Measurements from ENCODE around the gene FKBP1A. TPM values are rescaled to one million over a fixed set of nuclear protein-coding genes. Genes with fewer than 3 reads are reported as not detected.
"Not testable (repeated sequence)": the region's sequence is repeated elsewhere in the genome, so short reads cannot be mapped to it uniquely, and the experiment has no call there.

The FKBP1A gene
- polyA plus RNA-seq, 1 experiment = 476 TPM

DNA sequence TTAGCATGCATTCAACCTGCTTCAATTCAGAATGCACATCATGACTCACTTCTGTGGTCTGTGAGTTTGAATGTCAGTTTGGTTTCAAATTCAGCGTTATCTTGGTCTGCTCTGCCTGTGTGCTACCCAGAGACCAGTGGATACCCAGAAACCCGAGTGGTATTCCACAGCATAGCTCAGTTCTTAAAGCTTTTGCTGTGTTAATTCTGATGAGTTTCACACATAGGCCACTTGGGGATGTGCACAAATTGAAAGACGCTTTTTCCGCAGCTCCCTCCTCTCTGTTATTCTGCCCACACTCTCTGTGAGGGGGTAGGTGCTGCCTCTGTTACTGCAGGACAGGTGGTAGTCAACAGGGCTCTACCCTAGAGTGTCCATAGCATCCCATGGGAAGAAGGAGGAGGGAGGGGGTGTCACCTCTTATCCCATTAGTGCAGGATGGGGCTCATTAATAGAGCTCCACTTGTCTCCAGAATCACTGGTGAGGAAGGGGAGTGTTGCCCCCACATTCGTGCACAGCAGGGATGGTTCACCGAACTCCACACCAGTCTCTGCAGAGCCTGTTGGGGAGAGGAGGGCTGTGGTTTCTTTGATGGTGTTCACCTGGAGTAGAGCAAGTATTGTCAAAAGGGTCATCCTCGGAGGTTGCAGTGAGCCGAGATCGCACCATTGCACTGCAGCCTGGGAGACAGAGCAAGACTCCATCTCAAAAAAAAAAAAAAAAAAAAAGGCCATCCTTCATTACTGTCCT, 34.8 kb downstream of the FKBP1A start:
- CTCF ChIA-PET = interaction anchor here (1.7 kb wide), 1 partner anchor 8 kb away, joined by 3 read pairs; no protein-coding TSS in a partner anchor
- Histone ChIP-seq H3K27me3 (ENCODE audit: control insufficient read depth, insufficient read depth, low read length) (no peaks in the 10 kb centered on the region), H3K4me3 (ENCODE audit: low read depth, low read length) (no peak overlapping the region), H3K36me3 (ENCODE audit: control insufficient read depth, insufficient read depth, low read length) (peaks cover 10% of the 10 kb centered on the region; the same call in 1 of the 2 replicates)
- no peak for DNase-seq (ENCODE audit: low read depth)
- no peak for TF ChIP-seq CTCF (IDR thresholded peaks at IDR 0.05; ENCODE audit: insufficient read depth, low read depth, low read length)
- POLR2A ChIA-PET = interaction anchor here (0.7 kb wide), 1 partner anchor 745 kb away, joined by 3 read pairs; no protein-coding TSS in a partner anchor

- peaks cover 10% of the 10 kb centered on the region; the same call in 1 of the 2 replicates for H3K36me3 ChIP-seq (ENCODE audit: control insufficient read depth, insufficient read depth, low read length)
- CTCF ChIA-PET = interaction anchor here (1.1 kb wide), 1 partner anchor 9 kb away, joined by 4 read pairs; no protein-coding TSS in a partner anchor
- no peaks in the 10 kb centered on the region for H3K27me3 ChIP-seq (ENCODE audit: control insufficient read depth, insufficient read depth, low read length)
- no peak for TF ChIP-seq CTCF (IDR thresholded peaks at IDR 0.05; ENCODE audit: insufficient read depth, low read depth, low read length)
- no peak for DNase-seq (ENCODE audit: low read depth)
- POLR2A ChIA-PET = no interaction called here
- no peak overlapping the region for H3K4me3 ChIP-seq (ENCODE audit: low read depth, low read length)
Measured at GRCh38 chr20:1353956-1354355, 38.9 kb downstream of the FKBP1A start.

DNA sequence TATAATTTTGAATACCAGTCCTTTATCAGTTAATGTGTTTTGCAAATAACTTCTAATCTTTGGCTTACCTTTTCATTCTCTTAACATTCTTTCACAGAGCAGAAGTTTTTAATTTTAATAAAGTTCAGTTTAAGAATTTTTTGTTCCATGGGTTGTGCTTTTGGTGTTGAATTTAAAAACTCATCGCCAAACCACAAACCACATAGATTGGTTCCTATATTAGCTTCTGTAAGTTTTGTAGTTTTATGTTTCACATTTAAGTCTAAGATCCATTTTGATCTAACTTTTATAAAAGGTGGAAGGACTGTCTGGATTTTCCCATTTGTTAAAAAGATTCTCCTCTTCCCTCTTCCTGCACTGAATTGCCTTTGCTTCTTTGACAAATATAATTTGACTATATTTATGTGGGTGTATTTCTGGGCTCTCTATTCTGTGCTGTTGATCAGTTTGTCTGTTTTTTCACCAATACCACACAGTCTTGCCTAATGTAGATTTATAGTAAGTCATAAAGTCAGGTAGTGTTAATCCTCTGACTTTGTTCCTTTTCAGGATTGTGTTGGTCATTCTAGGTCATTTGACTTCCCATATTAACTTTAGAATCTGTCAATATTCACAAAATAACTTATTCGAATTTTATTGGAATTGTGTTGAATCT, 46.4 kb downstream of the FKBP1A start:
- DNase-seq (ENCODE audit: low read depth) = no peak
- Histone ChIP-seq H3K27me3 (ENCODE audit: control insufficient read depth, insufficient read depth, low read length) (no peaks in the 10 kb centered on the region), H3K4me3 (ENCODE audit: low read depth, low read length) (no peak overlapping the region), H3K36me3 (ENCODE audit: control insufficient read depth, insufficient read depth, low read length) (no peaks in the 10 kb centered on the region)
- ChIA-PET CTCF (no interaction called here), POLR2A (no interaction called here)
- no peak for TF ChIP-seq CTCF (IDR thresholded peaks at IDR 0.05; ENCODE audit: insufficient read depth, low read depth, low read length)

- ChIA-PET POLR2A (no interaction called here), CTCF (interaction anchor here (1.4 kb wide), 1 partner anchor 91 kb away, joined by 4 read pairs; no protein-coding TSS in a partner anchor)
- TF ChIP-seq CTCF (IDR thresholded peaks at IDR 0.05; ENCODE audit: insufficient read depth, low read depth, low read length) = no peak
- H3K27me3 ChIP-seq (ENCODE audit: control insufficient read depth, insufficient read depth, low read length) = no peaks in the 10 kb centered on the region
- no peak overlapping the region for H3K4me3 ChIP-seq (ENCODE audit: low read depth, low read length)
- no peaks in the 10 kb centered on the region for H3K36me3 ChIP-seq (ENCODE audit: control insufficient read depth, insufficient read depth, low read length)
- DNase-seq (ENCODE audit: low read depth) = no peak
Measured at GRCh38 chr20:1345756-1346093, 47.1 kb downstream of the FKBP1A start.

DNA sequence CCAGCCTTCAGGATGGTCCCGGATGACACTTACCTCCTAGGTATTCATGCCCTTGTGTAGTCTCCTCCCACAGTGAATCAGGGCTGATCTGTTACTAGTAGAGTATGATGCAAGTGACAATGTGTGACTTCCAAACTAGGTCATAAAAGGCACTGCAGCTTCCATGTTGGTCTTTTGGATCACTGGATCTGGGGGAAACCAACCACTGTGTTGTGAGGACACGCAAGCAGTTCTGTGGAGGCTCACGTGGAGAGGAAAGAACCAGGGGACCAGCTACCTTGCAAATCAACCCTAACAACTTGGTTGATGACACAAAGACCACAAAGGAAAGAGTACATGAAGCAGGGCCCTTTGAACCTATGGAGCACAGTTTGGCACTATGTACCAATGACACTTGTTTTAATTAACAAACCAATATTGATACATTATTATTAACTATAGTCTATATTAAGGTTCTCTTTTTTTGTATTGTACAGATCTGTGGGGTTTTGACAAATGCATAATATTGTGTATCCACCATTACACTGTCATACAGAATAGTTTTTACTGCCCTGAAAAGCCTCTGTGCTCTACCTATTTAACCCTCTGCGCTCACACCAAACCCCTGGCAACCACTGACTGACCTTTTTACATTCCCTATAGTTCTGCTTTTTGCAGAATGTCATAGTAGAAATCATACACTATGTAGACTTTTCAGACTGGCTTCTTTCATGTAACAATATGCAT, 47.7 kb downstream of the FKBP1A start:
- Histone ChIP-seq H3K27me3 (ENCODE audit: control insufficient read depth, insufficient read depth, low read length) (no peaks in the 10 kb centered on the region), H3K4me3 (ENCODE audit: low read depth, low read length) (no peak overlapping the region), H3K36me3 (ENCODE audit: control insufficient read depth, insufficient read depth, low read length) (no peaks in the 10 kb centered on the region)
- CTCF ChIA-PET = interaction anchor here (1.2 to 1.4 kb wide), 2 partner anchors 10 to 91 kb away, joined by 3 to 4 read pairs; no protein-coding TSS in a partner anchor
- POLR2A ChIA-PET = no interaction called here
- DNase-seq (ENCODE audit: low read depth) = no peak
- no peak for TF ChIP-seq CTCF (IDR thresholded peaks at IDR 0.05; ENCODE audit: insufficient read depth, low read depth, low read length)

DNA sequence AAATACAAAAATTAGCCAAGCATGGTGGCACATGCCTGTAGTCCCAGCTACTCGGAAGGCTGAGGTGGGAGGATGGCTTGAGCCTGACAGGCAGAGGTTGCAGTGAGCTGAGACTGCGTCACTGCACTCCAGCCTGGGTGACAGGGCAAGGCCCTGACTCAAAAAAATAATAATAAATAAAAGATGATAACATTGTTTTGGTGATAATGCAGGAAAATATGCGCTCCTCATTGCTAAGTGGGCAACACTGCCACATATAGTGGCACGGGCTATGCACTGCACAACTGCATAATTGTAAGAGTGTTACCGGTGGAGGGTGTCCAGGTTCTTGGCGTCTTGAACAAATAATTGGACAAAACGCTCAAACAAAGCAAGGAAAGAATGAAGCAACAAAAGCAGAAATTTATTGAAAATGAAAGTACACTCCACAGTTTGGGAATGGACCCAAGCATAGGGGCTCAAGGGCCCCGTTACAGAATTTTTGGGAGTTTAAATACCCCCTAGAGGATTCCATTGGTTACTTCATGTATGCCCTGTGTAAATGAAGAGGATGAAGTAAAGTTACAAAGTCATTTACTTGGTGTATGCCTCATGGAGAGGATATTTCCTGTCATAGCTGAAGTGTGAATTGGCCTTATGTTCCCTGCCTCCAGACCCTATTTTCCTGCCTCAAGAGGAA, 49.3 kb downstream of the FKBP1A start:
- DNase-seq (ENCODE audit: low read depth); POLR2A ChIA-PET; H3K36me3 ChIP-seq (ENCODE audit: control insufficient read depth, insufficient read depth, low read length); H3K27me3 ChIP-seq (ENCODE audit: control insufficient read depth, insufficient read depth, low read length); H3K4me3 ChIP-seq (ENCODE audit: low read depth, low read length): not testable (repeated sequence)
- CTCF ChIA-PET = interaction anchor here (0.8 to 1.2 kb wide), 2 partner anchors 11 to 60 kb away, joined by 3 read pairs; no protein-coding TSS in a partner anchor

Data from BJ (cell line).